Measurements from ENCODE around the gene NFATC2.

The NFATC2 gene

DNA sequence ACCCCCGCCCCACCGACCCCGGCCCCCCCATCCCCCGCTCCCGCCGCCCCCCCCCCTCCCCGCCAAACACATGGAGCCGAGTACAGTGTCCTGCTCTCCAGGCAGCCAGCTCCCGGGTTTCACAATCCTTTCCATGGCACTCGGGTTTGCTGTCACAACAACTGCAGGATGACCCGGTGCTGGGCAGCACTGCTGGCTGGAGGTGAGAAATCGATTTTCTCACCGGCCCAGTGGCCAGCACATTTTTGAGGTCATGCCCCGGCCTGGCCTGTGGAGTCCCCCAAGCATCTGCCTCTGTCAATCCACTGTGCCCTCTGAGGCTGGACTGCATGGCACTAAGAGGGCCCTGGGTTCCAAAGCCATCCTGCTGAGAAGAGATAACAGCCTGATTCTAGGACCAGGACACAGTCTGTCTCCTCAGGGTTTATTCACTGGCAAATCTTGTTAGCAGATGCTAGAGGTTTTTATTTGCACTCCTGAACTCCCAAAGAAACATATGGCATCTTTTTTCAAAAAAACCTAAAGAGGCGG, 129.5 kb downstream of the NFATC2 start:
- no peak for DNase-seq (ENCODE audit: low spot score)

DNA sequence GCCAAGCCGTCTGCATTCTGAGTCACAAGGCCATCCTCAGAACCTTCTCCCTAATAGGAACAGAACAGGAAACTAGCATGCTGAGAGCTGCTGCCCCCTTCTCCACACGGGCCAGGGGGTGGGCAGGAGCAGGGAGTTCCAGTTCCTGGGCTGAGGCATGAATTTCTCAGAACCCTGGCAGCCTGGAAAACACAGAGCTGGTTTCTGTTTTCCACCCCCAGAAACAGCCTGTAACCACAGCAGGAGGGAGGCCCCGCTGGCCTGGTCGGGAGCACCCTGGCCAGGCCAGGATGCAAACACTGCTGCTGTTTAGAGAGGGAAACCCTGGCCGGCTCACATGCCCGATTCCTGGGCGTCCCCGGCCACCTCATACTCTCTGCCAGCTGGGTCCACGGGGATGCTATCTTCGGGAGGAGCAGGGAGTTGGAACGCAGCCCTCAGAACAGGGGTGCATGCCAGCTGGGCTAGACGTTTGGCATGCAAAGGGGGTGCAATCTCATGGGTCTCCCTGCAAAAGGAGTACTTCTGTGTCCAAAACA, 130.1 kb downstream of the NFATC2 start:
- DNase-seq (ENCODE audit: low spot score), result no peak

DNA sequence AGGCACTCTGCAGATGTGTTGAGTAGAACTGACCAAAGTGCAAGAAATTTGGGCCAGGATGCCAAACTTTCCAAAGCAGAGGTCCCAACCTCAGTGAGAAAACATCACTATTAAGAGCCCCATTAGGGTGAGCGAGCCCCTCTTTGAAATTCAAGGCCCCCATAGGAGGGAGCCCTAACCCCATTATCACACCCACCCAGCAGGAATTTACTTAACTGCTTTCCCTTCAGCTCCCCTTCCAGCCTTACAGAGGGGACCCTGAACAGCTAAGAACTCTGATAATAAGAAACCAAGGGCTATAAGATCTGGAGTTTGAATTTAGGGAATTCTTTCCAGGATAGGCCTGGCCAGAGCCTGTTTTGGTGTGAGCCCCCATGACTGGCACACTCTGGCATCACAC, 130.6 kb downstream of the NFATC2 start:
- no peak for DNase-seq (ENCODE audit: low spot score)

DNA sequence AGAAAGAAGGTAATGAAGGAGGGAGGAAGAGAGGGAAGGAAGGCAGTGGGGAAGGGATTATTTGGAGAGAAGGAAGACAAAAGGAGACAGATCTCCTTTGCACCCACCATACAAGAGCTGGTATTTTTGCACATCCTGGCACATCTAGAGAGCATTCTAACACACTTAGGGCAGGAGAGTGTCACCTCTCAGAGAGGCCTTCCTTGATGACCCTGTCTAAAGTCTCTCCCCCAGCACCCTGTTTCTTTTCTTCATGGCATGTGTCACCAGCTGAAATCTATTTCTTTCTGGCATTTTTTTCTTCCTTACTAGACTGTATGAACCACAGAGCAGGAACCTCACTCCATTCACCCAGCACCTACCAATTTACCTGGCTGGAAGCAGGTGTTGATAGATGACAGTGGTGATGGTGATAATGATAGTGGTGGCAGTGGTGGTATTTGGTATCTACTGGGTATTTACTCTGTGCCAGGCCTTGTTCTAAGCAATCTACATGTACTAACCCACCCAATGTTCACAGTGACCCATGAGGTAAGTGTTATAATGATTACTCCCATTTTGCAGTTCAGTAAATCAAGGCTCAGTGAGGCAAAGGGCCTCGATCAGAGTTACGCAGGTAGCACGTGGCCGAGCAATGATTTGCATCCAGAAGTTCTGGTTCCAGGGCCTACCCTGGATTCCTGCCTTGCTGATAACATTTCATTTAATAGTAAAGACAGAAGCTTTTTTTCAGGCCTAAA, 131.8 kb downstream of the NFATC2 start:
- no peak for DNase-seq (ENCODE audit: low spot score)

GRCh38 chr20:51409192-51409880, 133.2 kb downstream of the NFATC2 start:
- DNase-seq (ENCODE audit: low spot score), result no peak

- peak; percentile 90 for DNase-seq (ENCODE audit: low spot score)
Measured at GRCh38 chr20:51404297-51405060, 138.0 kb downstream of the NFATC2 start.

- no peak for DNase-seq (ENCODE audit: low spot score)
Measured at GRCh38 chr20:51403466-51404220, 138.9 kb downstream of the NFATC2 start.

DNA sequence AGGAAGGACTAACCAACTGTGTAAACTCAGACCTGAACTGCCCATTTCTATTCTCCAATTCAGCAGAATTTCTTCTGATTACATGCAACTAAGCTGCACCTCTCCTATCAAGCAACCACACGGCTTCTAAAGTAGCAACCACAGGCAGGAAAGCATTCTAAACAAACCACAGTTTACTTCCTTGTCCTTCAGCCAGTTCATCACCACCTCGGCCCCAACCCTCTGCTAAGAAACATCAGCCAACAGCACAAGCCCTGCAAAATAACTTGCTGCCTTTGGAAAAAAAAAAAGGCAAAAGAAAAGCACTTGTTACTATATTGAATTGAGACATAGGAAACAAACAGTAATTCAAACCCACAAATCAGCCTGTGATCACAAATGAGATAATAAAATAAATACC, 140.3 kb downstream of the NFATC2 start:
- peak; percentile 73 for DNase-seq (ENCODE audit: low spot score)

GRCh38 chr20:51401496-51401895, 141.0 kb downstream of the NFATC2 start:
- no peak for DNase-seq (ENCODE audit: low spot score)

DNA sequence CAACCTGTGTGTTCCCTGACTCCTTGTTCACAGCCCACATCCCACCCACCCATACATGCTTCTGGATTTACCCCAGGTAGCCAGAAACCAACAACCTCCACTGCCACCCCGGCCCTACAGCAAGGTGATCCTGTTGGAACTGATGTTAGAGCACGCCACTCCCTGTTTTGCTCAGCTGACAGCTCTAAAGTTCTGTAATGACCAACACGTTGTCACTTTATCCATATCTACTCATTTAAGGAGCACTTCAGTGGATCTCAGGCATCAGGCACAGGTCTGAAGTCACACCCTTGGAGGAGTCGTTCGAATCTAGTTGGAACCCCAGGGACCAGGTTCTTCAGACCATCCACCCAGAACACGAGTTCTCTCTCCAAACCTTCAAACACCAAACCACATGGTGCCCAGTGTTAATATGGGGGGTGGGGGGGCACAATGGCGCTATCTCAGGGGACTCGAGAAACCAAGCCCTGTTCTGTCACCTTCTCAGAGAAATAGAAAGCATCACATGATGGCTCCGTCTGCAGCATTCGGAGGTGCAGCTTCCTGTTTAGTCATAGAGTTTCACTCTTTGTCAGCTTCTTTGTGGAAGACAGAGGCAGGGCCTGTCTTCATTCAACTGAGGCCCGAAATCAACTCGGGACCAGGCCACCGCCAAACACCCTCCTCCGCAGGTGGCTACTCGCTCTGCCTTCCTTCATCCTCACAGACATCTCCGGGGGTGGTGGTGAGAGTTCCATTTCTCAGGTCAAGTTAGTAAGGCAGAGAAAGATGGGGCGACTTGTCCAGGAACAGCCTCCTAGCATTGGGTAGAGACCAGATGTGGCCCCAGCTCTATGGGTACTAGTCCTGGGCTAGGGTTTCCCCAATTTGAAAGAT, 142.2 kb downstream of the NFATC2 start:
- peak; percentile 78 for DNase-seq (ENCODE audit: low spot score)

GRCh38 chr20:51399006-51399890, 143.3 kb downstream of the NFATC2 start:
- no peak for DNase-seq (ENCODE audit: low spot score)

DNA sequence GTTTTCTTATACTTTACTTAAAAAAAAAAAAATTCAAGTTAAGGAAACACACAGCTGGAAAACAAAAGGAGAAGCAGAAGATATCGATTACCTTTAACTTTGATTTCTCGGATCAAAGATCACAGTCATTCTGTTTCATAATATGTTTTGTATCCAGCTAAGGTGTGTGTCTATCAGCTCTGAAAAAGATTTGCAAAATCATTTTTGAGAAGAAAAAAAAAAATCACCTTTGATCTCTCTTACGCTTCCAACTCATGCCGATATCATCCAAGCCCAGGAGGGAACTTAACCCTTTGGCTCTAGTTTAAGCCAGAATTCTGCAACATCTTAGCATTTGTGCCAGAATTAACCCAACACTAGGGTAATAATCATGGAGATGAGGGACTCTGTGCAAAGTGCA, 144.0 kb downstream of the NFATC2 start:
- DNase-seq (ENCODE audit: low spot score), result no peak

- no peak for DNase-seq (ENCODE audit: low spot score)
Measured at GRCh38 chr20:51398083-51398482, 144.4 kb downstream of the NFATC2 start.

DNA sequence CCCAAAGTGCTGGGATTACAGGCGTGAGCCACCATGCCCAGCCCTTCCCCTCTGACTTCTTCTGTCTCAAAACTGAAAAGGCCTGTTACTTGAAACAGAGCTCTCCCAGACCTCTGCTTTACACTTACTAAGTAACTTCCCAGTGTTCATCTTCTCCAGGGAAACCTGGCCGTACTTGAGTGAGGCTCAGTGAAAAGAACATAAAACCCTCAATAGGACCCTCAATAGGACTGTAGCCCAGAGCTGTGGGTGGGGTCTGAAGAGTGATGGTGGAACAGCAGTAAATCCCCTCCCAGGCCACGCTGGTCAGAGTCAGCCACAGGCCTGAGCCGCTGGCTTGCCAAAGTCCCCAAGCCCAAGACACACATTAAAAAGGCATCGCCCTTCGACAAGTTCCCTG, 145.4 kb downstream of the NFATC2 start:
- no peak for DNase-seq (ENCODE audit: low spot score)

GRCh38 chr20:51396365-51396909, 146.1 kb downstream of the NFATC2 start:
- no peak for DNase-seq (ENCODE audit: low spot score)

GRCh38 chr20:51394706-51395105, 147.8 kb downstream of the NFATC2 start:
- DNase-seq (ENCODE audit: low spot score), result no peak

GRCh38 chr20:51393571-51393970, 148.9 kb downstream of the NFATC2 start:
- no peak for DNase-seq (ENCODE audit: low spot score)

DNA sequence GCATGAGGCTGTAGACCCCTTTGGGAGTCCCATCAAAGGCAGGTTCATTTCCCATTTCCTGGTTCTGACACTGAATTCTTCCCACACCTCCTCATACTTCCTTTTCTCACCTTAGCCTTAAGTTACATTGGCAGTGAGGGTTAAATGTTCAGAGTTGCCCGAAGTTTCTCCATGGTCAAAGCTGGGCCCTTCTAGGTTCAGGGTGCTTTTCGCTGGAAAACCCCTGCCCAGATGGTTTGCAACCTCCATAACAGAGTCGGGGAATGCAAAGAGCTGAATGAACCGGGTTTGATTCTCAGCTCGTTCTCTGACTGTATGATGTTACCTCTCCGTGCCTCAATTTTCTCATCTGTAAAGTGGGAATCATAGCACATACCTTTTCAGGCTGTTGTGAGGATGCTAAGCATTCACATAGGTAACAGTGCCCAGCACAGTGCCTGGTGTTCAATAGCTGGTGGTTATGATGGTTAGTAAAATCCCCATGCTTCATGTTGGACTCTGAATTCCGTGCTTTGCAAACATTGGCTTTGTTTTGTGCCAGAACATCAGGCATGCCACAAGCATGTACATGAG, 149.8 kb downstream of the NFATC2 start:
- no peak for DNase-seq (ENCODE audit: low spot score)

DNA sequence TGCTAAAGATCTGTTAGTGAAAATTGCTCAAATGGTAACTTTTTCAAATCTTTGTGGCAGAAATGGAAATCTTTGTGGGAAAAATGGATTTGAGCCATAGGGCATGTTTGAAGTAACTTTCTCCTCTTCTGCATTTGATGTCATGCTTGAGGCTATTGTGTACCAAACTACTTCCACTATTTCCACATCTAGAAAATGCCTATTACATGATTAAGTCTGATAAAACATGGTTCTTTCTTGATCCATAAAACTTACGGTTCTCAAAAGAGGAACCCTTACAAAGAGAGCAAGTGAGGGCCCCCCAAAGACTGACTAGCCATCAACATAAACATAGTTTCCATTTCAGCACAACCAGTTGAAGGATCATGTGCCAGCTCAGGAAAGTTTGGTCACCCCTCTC, 150.6 kb downstream of the NFATC2 start:
- DNase-seq (ENCODE audit: low spot score), result no peak
